Activated CD4-positive, alpha-beta memory T cell treated with anti-CD3 and anti-CD28 coated beads, Interleukin-2, amount 10 ng/mL, durations not matched to agents 7 days and 5 days (primary cell): ENCODE results near the gene FAM227A. TPM values are rescaled to one million over a fixed set of nuclear protein-coding genes. Genes with fewer than 3 reads are reported as not detected.

Experiments
- CTCF ChIA-PET: fragments of 350-600 bp; sonication (Branson Sonifier 250); formaldehyde crosslinking; loops from one replicate; lab custom pipeline; 2021; ENCODE audit warnings: antibody characterized with exemption, inconsistent platforms; lab: Charles Lee
- POLR2A ChIA-PET: fragments of 350-600 bp; sonication (Branson Sonifier 250); formaldehyde crosslinking; loops from one replicate; lab custom pipeline; 2021; ENCODE audit warnings: antibody characterized with exemption; lab: Charles Lee
- DNase-seq: peaks from one replicate; pipeline ENCODE4 v3.0.0-alpha.2; 2020
- H3K27ac Mint-ChIP-seq: one replicate; pipeline ENCODE4 v1.8.0; 2021; ENCODE audit warnings: mild to moderate bottlenecking, mixed read lengths
- H3K27me3 Mint-ChIP-seq: one replicate; pipeline ENCODE4 v1.8.0; 2021; ENCODE audit warnings: mixed read lengths
- H3K36me3 Mint-ChIP-seq: one replicate; pipeline ENCODE4 v1.8.0; 2021; ENCODE audit warnings: low read depth, mixed read lengths
- H3K4me1 Mint-ChIP-seq: one replicate; pipeline ENCODE4 v1.8.0; 2021; ENCODE audit warnings: mixed read lengths
- H3K4me3 Mint-ChIP-seq: one replicate; pipeline ENCODE4 v1.8.0; 2021; ENCODE audit warnings: mild to moderate bottlenecking, mixed read lengths
- H3K9me3 Mint-ChIP-seq: one replicate; pipeline ENCODE4 v1.8.0; 2021; ENCODE audit warnings: mixed read lengths
- total RNA-seq, 2 experiments: library from RNA; stranded (reverse); gene quantifications; one replicate each; pipeline ENCODE4 v1.2.3, GENCODE V29; 2021

Gene FAM227A
- total RNA-seq, 2 experiments from 2014 or later: 0.10 to 0.45 TPM

GRCh38 chr22:38549101-38549894 lies 106.9 kb downstream of the FAM227A start:
- no peaks in the 10 kb centered on the region for H3K4me1 Mint-ChIP-seq
- no peaks in the 10 kb centered on the region for H3K27me3 Mint-ChIP-seq
- peaks cover 19% of the 10 kb centered on the region for H3K36me3 Mint-ChIP-seq
- peaks cover 4% of the 10 kb centered on the region for H3K9me3 Mint-ChIP-seq
- CTCF ChIA-PET: no interaction called here
- H3K27ac Mint-ChIP-seq: no peak overlapping the region
- POLR2A ChIA-PET: no interaction called here
- no peak overlapping the region for H3K4me3 Mint-ChIP-seq
- no peak for DNase-seq

- ChIA-PET CTCF (no interaction called here), POLR2A (no interaction called here)
- Mint-ChIP-seq H3K27ac (no peak overlapping the region), H3K36me3 (peaks cover 40% of the 10 kb centered on the region), H3K4me3 (no peak overlapping the region), H3K27me3 (no peaks in the 10 kb centered on the region), H3K9me3 (peaks cover 20% of the 10 kb centered on the region), H3K4me1 (no peaks in the 10 kb centered on the region)
- no peak for DNase-seq
Observed at GRCh38 chr22:38540701-38541100, 115.5 kb downstream of the FAM227A start.

GRCh38 chr22:38531251-38531938 lies 124.8 kb downstream of the FAM227A start:
- Mint-ChIP-seq H3K4me1 (peaks cover 9% of the 10 kb centered on the region), H3K27me3 (no peaks in the 10 kb centered on the region), H3K27ac (peak overlapping the region; percentile 83), H3K36me3 (peaks cover 10% of the 10 kb centered on the region), H3K9me3 (no peaks in the 10 kb centered on the region), H3K4me3 (peak overlapping the region; percentile 5)
- CTCF ChIA-PET: interaction anchor here (1.0 kb wide), 1 partner anchor 29 kb away, joined by 4 read pairs; no protein-coding TSS in a partner anchor
- no peak for DNase-seq
- POLR2A ChIA-PET: interaction anchor here (1.0 to 2.1 kb wide), 3 partner anchors 15 to 39 kb away, joined by 4 to 9 read pairs (median 4); partner anchors contain the start of gene DMC1

Other genes with a start within 250 kb of the FAM227A start
- not detected for gene KCNJ4, start 201.2 kb downstream of the FAM227A start, total RNA-seq
- gene KDELR3, start 188.3 kb downstream of the FAM227A start, total RNA-seq: under 1 TPM; 0.75 to 0.88 TPM
- gene DDX17, start 150.1 kb downstream of the FAM227A start, total RNA-seq: 100 to 1,000 TPM; 511 to 521 TPM
- gene DMC1, start 86.2 kb downstream of the FAM227A start, total RNA-seq: 10 to 100 TPM; 12.5 to 12.6 TPM
- gene CBY1, start 246 bp upstream of the FAM227A start, total RNA-seq: 10 to 100 TPM in 1 of 2 experiments, 1 to 10 TPM in 1; 9.5 to 11.0 TPM
- gene TOMM22, start 25.6 kb upstream of the FAM227A start, total RNA-seq: 10 to 100 TPM; 60.4 to 63.0 TPM
- 100 to 1,000 TPM; 109 to 111 TPM for gene JOSD1, start 44.6 kb upstream of the FAM227A start, total RNA-seq
- 100 to 1,000 TPM; 111 to 114 TPM for gene GTPBP1, start 49.6 kb upstream of the FAM227A start, total RNA-seq
- gene SUN2, start 99.6 kb upstream of the FAM227A start, total RNA-seq: 100 to 1,000 TPM; 498 to 500 TPM
- 1 to 10 TPM; 8.0 to 8.4 TPM for gene DNAL4, start 137.8 kb upstream of the FAM227A start, total RNA-seq
- gene NPTXR, start 187.6 kb upstream of the FAM227A start, total RNA-seq: 1 to 10 TPM in 1 of 2 experiments, under 1 TPM in 1; 0.91 to 1.3 TPM
- 10 to 100 TPM; 76.5 TPM for gene CBX6, start 215.8 kb upstream of the FAM227A start, total RNA-seq